ENCODE results near the gene PHF2. TPM values are rescaled to one million over a fixed set of nuclear protein-coding genes. Genes with fewer than 3 reads are reported as not detected.

PHF2 gene
- polyA plus RNA-seq, 1 of the 3 experiments (the other 2 are of a cell fraction): 11.2 TPM

DNA sequence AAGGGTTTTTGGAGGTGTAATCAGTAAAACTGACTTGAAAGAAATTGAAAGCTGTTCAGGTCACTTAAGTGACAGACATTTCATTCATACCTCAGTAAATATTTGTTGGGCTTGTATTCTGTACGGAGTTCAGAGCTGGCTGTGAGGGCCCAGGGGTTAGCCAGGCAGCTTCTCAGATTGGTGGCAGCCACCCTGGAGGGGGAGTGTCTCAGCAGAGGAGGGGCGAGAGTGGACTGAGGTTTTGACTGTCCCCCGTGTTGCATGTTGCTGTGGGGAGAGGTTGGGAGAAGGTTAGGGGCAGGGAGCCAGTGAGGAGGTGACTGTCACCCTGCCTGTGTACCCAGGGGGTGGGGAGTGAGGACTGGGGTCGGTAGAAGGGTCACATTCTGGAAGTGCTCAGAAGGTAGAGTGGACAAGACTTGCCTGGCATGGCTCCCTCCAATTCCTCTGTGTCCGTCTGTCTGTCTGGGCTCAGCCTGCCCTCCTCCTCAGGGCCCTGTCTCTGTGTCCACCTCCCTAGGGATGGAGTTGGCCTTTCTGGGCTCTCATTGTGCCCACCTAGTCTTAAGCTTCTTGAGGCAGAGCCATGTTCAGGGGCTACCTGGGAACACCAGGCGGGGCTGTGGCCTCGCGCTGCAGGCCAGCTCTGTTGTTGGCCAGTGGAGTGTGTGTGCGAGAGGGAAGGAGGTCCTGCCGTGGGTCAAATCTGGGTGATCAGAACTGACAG, 4.4 kb downstream of the PHF2 start (continued):
- TF ChIP-seq, protein P1, sequence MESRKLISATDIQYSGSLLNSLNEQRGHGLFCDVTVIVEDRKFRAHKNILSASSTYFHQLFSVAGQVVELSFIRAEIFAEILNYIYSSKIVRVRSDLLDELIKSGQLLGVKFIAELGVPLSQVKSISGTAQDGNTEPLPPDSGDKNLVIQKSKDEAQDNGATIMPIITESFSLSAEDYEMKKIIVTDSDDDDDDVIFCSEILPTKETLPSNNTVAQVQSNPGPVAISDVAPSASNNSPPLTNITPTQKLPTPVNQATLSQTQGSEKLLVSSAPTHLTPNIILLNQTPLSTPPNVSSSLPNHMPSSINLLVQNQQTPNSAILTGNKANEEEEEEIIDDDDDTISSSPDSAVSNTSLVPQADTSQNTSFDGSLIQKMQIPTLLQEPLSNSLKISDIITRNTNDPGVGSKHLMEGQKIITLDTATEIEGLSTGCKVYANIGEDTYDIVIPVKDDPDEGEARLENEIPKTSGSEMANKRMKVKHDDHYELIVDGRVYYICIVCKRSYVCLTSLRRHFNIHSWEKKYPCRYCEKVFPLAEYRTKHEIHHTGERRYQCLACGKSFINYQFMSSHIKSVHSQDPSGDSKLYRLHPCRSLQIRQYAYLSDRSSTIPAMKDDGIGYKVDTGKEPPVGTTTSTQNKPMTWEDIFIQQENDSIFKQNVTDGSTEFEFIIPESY (IDR thresholded peaks at IDR 0.05; ENCODE audit: borderline replicate concordance, low read depth): no peak
- TF ChIP-seq SMC3 (IDR thresholded peaks at IDR 0.05; ENCODE audit: low read depth, low read length): no peak
- TF ChIP-seq FOSL2 (IDR thresholded peaks at IDR 0.05; ENCODE audit: borderline replicate concordance, low read depth): no peak
- no peak for TF ChIP-seq TAF1 (IDR thresholded peaks at IDR 0.05; ENCODE audit: borderline replicate concordance, low read depth, low read length)
- no peak for TF ChIP-seq SIN3A (IDR thresholded peaks at IDR 0.05; ENCODE audit: borderline replicate concordance, low read depth, low read length)
- TF ChIP-seq RAD21 (IDR thresholded peaks at IDR 0.05; ENCODE audit: low read length): no peak
- TF ChIP-seq FOXM1 (IDR thresholded peaks at IDR 0.05; ENCODE audit: low read depth): no peak

DNA sequence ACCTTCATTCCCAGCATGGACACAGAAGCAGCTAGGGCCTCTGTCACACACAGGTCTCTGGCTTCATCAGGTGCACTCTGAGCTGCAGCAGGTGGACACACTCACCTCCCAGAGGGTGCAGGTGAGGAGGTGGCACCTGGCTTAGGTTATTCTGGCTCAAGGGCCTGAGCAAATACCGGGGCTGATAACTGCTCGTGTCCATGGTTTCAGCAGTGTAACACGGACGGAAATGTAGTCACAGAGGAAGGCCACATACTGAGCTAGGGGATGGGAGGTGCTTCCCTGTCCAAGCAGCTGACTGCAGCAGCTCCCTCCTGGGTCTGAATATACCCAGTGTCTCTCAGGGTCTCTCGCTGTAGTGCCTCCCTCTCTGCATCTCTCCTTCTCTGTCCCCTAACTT, 5.7 kb downstream of the PHF2 start:
- POLR2A ChIA-PET: no interaction called here

DNA sequence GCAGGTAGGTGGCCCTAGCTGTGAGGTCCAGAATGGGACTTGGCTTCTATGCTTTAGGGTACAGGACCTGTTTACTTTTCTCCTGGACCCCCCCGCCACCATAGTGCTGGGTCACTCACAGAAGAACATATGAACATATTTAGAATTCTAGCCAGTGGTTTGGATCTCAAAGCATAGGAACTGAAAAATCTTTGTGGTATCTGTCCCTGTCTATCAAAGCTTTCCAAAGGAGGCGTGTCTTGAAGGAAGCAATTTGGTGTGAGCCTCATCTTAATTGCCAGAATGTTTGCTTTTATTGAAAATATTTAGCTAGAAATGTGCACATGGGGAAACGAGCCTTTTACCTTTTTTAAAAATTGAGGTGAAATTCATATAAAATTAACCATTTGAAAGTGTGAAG, 6.2 kb downstream of the PHF2 start:
- no peaks in the 10 kb centered on the region for H3K27me3 ChIP-seq (ENCODE audit: insufficient read depth)
- ChIA-PET CTCF (interaction anchor here (0.7 to 1.5 kb wide), 3 partner anchors 10 to 38 kb away, joined by 3 to 5 read pairs (median 3); no protein-coding TSS in a partner anchor), POLR2A (no interaction called here)
- WGBS (ENCODE audit: low lambda C conversion rate): 90% methylated on average over 3 of the region's 3 CpGs
- TF ChIP-seq, protein P2, sequence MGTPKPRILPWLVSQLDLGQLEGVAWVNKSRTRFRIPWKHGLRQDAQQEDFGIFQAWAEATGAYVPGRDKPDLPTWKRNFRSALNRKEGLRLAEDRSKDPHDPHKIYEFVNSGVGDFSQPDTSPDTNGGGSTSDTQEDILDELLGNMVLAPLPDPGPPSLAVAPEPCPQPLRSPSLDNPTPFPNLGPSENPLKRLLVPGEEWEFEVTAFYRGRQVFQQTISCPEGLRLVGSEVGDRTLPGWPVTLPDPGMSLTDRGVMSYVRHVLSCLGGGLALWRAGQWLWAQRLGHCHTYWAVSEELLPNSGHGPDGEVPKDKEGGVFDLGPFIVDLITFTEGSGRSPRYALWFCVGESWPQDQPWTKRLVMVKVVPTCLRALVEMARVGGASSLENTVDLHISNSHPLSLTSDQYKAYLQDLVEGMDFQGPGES (IDR thresholded peaks at IDR 0.05; ENCODE audit: low read depth, low read length): no peak
- no peak for TF ChIP-seq RAD21 (IDR thresholded peaks at IDR 0.05; ENCODE audit: low read length)
- TF ChIP-seq, protein P3, sequence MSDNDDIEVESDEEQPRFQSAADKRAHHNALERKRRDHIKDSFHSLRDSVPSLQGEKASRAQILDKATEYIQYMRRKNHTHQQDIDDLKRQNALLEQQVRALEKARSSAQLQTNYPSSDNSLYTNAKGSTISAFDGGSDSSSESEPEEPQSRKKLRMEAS (IDR thresholded peaks at IDR 0.05; ENCODE audit: low read depth): no peak
- TF ChIP-seq NFIC (IDR thresholded peaks at IDR 0.05; ENCODE audit: borderline replicate concordance): no peak
- TF ChIP-seq, protein P4, sequence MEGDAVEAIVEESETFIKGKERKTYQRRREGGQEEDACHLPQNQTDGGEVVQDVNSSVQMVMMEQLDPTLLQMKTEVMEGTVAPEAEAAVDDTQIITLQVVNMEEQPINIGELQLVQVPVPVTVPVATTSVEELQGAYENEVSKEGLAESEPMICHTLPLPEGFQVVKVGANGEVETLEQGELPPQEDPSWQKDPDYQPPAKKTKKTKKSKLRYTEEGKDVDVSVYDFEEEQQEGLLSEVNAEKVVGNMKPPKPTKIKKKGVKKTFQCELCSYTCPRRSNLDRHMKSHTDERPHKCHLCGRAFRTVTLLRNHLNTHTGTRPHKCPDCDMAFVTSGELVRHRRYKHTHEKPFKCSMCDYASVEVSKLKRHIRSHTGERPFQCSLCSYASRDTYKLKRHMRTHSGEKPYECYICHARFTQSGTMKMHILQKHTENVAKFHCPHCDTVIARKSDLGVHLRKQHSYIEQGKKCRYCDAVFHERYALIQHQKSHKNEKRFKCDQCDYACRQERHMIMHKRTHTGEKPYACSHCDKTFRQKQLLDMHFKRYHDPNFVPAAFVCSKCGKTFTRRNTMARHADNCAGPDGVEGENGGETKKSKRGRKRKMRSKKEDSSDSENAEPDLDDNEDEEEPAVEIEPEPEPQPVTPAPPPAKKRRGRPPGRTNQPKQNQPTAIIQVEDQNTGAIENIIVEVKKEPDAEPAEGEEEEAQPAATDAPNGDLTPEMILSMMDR (IDR thresholded peaks at IDR 0.05): no peak
- H4K20me1 ChIP-seq (ENCODE audit: insufficient read depth): peaks cover 41% of the 10 kb centered on the region; the same call in 1 of the 2 replicates
- H3K36me3 ChIP-seq (replicated peaks in 1 of 2; ENCODE audit: control insufficient read depth in 1 of 2, insufficient read depth in 2 of 2, low read length in 1 of 2): no peaks in the 10 kb centered on the region
- H3K9ac ChIP-seq: no peak overlapping the region
- no peaks in the 10 kb centered on the region for H3K9me2 ChIP-seq
- no peaks in the 10 kb centered on the region for H3F3A ChIP-seq (replicated peaks; ENCODE audit: insufficient read depth)
- H3K4me2 ChIP-seq: no peak overlapping the region
- no peak overlapping the region for H2AFZ ChIP-seq (ENCODE audit: low read depth)
- H3K27ac ChIP-seq (ENCODE audit: low read depth in 2 of 2, low read length in 1 of 2): no peak overlapping the region
- H3K9me3 ChIP-seq: 0 out of 2 replicates have a peak, but pooled peaks cover 5% of the 10 kb centered on the region
- H3K4me1 ChIP-seq (ENCODE audit: control insufficient read depth in 1 of 2, insufficient read depth in 2 of 2, low read depth in 1 of 2, low read length in 1 of 2): peaks cover 0 to 18% of the 10 kb centered on the region in 2 experiments; a peak in 2 of 4 replicates
- H3K79me2 ChIP-seq (ENCODE audit: insufficient read depth): peaks cover 91% of the 10 kb centered on the region
- H3K4me3 ChIP-seq (ENCODE audit: low read depth in 2 of 2, low read length in 1 of 2): no peak overlapping the region
- no peak for DNase-seq

More for the DNA sequence above, 5.7 kb downstream of the PHF2 start:
- 100% methylated on average over 2 of the region's 5 CpGs for WGBS (ENCODE audit: low lambda C conversion rate)
- H4K20me1 ChIP-seq (ENCODE audit: insufficient read depth): peaks cover 37% of the 10 kb centered on the region; the same call in 1 of the 2 replicates
- peaks cover 92% of the 10 kb centered on the region for H3K79me2 ChIP-seq (ENCODE audit: insufficient read depth)
- H3K27me3 ChIP-seq (ENCODE audit: insufficient read depth): no peaks in the 10 kb centered on the region
- 0 out of 2 replicates have a peak, but pooled peaks cover 5% of the 10 kb centered on the region for H3K9me3 ChIP-seq
- H3K4me3 ChIP-seq (ENCODE audit: low read depth in 2 of 2, low read length in 1 of 2): no peak overlapping the region
- H2AFZ ChIP-seq (ENCODE audit: low read depth): no peak overlapping the region
- no peaks in the 10 kb centered on the region for H3K36me3 ChIP-seq (replicated peaks in 1 of 2; ENCODE audit: control insufficient read depth in 1 of 2, insufficient read depth in 2 of 2, low read length in 1 of 2)
- H3K9me2 ChIP-seq: no peaks in the 10 kb centered on the region
- no peaks in the 10 kb centered on the region for H3F3A ChIP-seq (replicated peaks; ENCODE audit: insufficient read depth)
- no peak for DNase-seq
- H3K4me1 ChIP-seq (ENCODE audit: control insufficient read depth in 1 of 2, insufficient read depth in 2 of 2, low read depth in 1 of 2, low read length in 1 of 2): peaks cover 0 to 15% of the 10 kb centered on the region in 2 experiments; a peak in 2 of 4 replicates
- TF ChIP-seq MXI1 (IDR thresholded peaks at IDR 0.05; ENCODE audit: low read depth, low read length): no peak
- no peak for TF ChIP-seq NFIC (IDR thresholded peaks at IDR 0.05; ENCODE audit: borderline replicate concordance)
- no peak for TF ChIP-seq YY1 (IDR thresholded peaks at IDR 0.05; ENCODE audit: low read depth)
- TF ChIP-seq SIN3A (IDR thresholded peaks at IDR 0.05; ENCODE audit: borderline replicate concordance, low read depth, low read length): no peak
- TF ChIP-seq FOSL2 (IDR thresholded peaks at IDR 0.05; ENCODE audit: borderline replicate concordance, low read depth): no peak
- no peak for TF ChIP-seq GATA2 (CRISPR knock-in tag; IDR thresholded peaks at IDR 0.05)
- no peak for TF ChIP-seq TEAD4 (IDR thresholded peaks at IDR 0.05; ENCODE audit: borderline replicate concordance, insufficient read depth)
- no peak for TF ChIP-seq JUND (IDR thresholded peaks at IDR 0.05)
- TF ChIP-seq GABPA (IDR thresholded peaks at IDR 0.05; ENCODE audit: low read depth): no peak
- TF ChIP-seq FOXJ3 (CRISPR knock-in tag; IDR thresholded peaks at IDR 0.05): no peak
- no peak overlapping the region for H3K9ac ChIP-seq
- H3K27ac ChIP-seq (ENCODE audit: low read depth in 2 of 2, low read length in 1 of 2): no peak overlapping the region
- no peak overlapping the region for H3K4me2 ChIP-seq
- CTCF ChIA-PET: interaction anchor here (0.7 to 1.5 kb wide), 4 partner anchors 9 to 38 kb away, joined by 3 to 5 read pairs (median 4); no protein-coding TSS in a partner anchor

All from SK-N-SH (cell line).